NCI-H2196 treated with DMSO at 0.1 percent for 48 hours (cell line): ENCODE measurements around the gene DNAH2.
"Not testable (repeated sequence)": the region's sequence is repeated elsewhere in the genome, so short reads cannot be mapped to it uniquely, and the experiment has no call there.

Experiments
- DNase-seq: peaks from one replicate; lab custom pipeline; 2025; ENCODE audit not compliant: unreplicated experiment; lab: John Stamatoyannopoulos, UW

The DNAH2 gene

GRCh38 chr17:7849751-7850504, 132.4 kb downstream of the DNAH2 start:
- DNase-seq, result no peak

GRCh38 chr17:7850701-7851437, 133.3 kb downstream of the DNAH2 start:
- DNase-seq, result no peak

GRCh38 chr17:7851438-7852261, 134.1 kb downstream of the DNAH2 start:
- DNase-seq, result peak; percentile 60

DNA sequence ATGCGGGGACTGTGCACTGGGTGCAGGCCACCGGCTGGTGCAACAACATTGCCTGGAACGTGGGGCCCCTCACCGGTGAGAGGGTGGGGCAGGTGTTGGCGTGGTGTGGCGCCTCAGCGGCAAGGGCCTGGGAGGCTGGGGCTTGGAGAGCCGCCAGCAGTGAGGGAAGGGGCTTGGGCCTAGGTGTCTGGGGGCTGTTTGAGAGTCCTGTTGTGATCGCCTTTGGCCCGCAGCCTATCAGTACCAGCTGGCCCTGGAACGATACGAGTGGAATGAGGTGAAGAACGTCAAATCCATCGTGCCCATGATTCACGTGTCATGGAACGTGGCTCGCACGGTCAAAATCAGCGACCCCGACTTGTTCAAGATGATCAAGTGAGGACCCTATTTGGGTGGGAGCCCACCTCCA, 134.7 kb downstream of the DNAH2 start:
- no peak for DNase-seq

GRCh38 chr17:7852919-7853690, 135.6 kb downstream of the DNAH2 start:
- no peak for DNase-seq

DNA sequence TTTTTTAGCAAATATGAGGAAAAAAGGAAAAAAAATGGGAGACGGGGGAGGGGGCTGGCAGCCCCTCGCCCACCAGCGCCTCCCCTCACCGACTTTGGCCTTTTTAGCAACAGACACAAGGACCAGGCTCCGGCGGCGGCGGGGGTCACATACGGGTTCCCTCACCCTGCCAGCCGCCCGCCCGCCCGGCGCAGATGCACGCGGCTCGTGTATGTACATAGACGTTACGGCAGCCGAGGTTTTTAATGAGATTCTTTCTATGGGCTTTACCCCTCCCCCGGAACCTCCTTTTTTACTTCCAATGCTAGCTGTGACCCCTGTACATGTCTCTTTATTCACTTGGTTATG, 136.1 kb downstream of the DNAH2 start:
- no peak for DNase-seq

- DNase-seq, result no peak
These were observed 136.7 kb downstream of the DNAH2 start for GRCh38 chr17:7854078-7854777.

DNA sequence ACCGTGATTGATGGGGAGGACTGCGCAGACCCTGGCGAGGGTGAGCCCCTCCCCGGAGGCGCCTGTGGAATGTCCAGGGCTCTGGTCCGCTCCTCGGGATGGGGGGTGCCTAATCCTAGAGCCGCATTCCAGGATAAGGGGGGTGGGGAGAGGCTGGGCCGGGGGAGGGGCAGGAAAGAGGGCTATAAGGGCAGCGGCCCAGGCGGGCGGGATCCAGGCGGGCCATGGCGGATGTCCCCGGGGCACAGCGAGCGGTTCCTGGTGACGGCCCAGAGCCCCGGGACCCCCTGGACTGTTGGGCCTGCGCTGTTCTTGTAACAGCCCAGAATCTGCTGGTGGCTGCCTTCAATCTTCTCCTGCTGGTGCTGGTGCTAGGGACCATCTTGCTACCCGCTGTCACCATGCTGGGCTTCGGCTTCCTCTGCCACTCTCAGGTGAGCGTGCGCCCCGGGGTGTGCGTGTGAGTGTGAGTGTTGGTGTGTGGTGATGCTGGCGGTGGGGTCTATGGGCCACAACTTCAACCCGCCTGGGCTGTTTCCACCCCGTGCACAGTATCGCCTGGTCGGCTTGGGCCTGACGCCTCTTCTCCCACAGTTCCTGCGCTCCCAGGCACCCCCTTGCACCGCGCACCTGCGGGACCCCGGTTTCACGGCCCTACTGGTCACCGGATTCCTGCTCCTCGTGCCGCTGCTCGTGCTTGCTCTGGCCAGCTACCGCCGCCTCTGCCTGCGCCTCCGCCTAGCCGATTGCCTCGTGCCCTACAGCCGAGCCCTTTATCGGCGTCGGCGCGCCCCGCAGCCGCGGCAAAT, 137.5 kb downstream of the DNAH2 start, which contains the start of gene TMEM88:
Gene TMEM88, plus strand, starts transcription at position 216 of the 809 bp plus-strand sequence. Its CDS starts 9 bp downstream, at position 225.
- no peak for DNase-seq

GRCh38 chr17:7855660-7856010, 138.1 kb downstream of the DNAH2 start:
- DNase-seq, result no peak

- no peak for DNase-seq
These were observed 138.7 kb downstream of the DNAH2 start for GRCh38 chr17:7856011-7856810.

DNA sequence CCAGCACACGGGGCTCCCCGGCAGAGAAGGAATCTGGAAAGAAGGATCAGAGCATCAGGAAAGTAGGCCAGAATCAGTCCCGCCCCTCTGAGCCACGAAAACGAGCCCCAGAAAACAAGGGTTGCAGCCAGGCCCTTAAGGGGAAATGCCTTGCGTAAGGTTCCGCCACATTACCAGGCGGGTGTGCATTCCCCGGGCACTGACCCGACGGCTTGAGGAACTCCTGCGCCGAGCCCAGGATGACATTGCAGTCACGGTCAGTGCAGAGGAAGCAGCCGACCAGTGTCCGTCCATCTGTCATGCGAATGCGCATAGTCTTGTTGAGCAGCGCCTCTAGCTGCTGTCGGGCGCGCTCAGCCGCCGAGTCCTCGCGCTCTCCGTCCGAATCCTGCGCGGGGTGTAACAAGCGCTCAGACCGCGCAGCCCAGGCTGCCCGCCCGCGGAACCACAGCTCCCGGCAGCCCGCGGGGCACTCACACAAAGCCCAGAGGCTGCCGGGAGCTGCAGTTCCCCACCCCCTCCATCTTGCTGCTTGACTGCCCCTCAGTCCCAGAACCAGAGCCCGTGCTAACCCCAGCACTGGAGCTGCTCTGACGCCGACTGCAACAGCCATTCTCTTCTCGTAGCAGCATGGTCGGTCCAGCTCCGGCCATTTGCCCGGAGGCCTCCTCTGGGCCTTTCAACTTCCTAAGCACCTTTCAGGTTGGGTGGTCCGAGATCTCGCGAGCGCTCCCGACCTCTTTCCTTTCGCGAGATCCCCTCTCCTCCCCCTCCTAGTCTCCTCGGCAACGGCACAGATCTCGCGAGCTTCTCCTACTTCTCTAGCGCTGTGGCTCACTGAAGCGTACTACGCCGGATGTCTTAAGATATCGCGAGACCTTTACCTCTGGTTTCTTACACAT, 139.5 kb downstream of the DNAH2 start, which contains the start of gene NAA38:
Gene NAA38, minus strand, starts transcription at position 749 of the 902 bp plus-strand sequence. Its CDS starts 96 bp downstream, at position 653.
- peak; percentile 92 for DNase-seq

GRCh38 chr17:7857713-7858521, 140.4 kb downstream of the DNAH2 start, which contains the start of gene CYB5D1:
Gene CYB5D1, plus strand, starts transcription at chr17:7858003. Its CDS starts 132 bp downstream, at chr17:7858135.
- peak; percentile 69 for DNase-seq

- DNase-seq, result no peak
These were observed 140.9 kb downstream of the DNAH2 start for GRCh38 chr17:7858522-7858810.

- DNase-seq, result no peak
These were observed 141.5 kb downstream of the DNAH2 start for GRCh38 chr17:7859028-7859427.

DNA sequence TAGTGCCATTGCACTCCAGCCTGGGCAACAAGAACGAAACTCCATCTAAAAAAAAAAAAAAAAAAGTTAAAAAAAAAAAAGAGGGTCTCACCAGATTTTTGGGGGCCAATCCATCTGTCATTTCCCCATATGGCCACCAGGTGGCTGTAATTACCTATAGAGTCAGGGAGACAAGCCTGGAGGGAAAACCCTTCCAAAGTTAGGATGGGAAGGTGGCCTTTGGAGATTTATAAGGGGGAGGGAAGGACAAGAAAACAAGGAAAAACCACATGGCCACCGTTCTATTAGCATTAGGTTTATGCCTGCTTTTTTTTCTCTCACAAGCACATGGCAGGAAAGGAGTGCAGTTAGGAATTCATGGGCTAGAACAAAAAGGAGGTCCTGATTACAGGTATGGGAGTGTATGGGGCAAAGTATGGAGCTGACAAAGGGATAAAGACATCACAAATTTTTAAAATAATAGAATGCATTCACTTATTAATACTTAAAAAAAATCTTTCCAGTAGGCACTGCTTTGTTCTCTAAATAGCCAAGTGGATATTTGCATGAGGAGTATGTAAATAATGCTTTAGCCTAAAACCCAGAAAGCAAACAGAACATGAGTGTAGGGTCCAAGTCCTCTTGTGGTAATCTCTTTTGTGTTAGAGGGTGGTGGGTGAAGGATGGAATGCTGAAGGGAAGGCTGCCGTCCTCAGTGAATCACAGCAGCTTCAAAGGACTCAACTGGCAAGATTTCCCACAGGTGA, 145.3 kb downstream of the DNAH2 start:
- no peak for DNase-seq

- not testable (repeated sequence) for DNase-seq
These were observed 146.8 kb downstream of the DNAH2 start for GRCh38 chr17:7864384-7864783.
